Adrenal gland (tissue), 5 donors: ENCODE data around the gene FGD5.

Experiments used
- CTCF ChIP-seq, 6 experiments: fragments of 450-650 bp in 4 of 6; fragments of 200-600 bp in 2 of 6; sonication (generic) in 1 of 6; IDR thresholded peaks; 1 replicate in 5 of 6; 2 replicates in 1 of 6; pipeline versions ENCODE4 v1.5.1 to v1.8.0; 2016 to 2021; ENCODE audit warnings: antibody characterized with exemption in 6 of 6, mild to moderate bottlenecking in 2 of 6, moderate library complexity in 1 of 6
- POLR2A ChIP-seq, 2 donors: fragments of 450-650 bp; IDR thresholded peaks; one replicate each; pipeline ENCODE4 v1.6.1; 2017; ENCODE audit warnings: antibody characterized with exemption in 2 of 2, mild to moderate bottlenecking in 2 of 2, moderate library complexity in 1 of 2
- donor health status: DM: no; HTN: no; CAD: no.

GRCh38 chr3:14862303-14862660 is 43.5 kb downstream of the FGD5 start:
- no peak for TF ChIP-seq CTCF (IDR thresholded peaks at IDR 0.05)
- TF ChIP-seq POLR2A (IDR thresholded peaks at IDR 0.05) = no peak
